T-helper 1 cell treated with Interleukin-12 subunit alpha and Interleukin-12 subunit beta and Interleukin-4 antibody, amounts not matched to agents 30 μg/mL and 1 μg/mL, for 36 hours (primary cell): Measurements from ENCODE around the gene RNU2-63P.
"Not testable (repeated sequence)": the region's sequence is repeated elsewhere in the genome, so short reads cannot be mapped to it uniquely, and the experiment has no call there.

Source experiments
- H3K27ac Mint-ChIP-seq: one replicate; pipeline ENCODE4 v1.8.0; 2021; ENCODE audit warnings: mild to moderate bottlenecking, mixed read lengths
- H3K27me3 Mint-ChIP-seq: one replicate; pipeline ENCODE4 v1.8.0; 2021; ENCODE audit warnings: low read depth, mixed read lengths
- H3K36me3 Mint-ChIP-seq: one replicate; pipeline ENCODE4 v1.8.0; 2021; ENCODE audit warnings: low read depth, mixed read lengths
- H3K4me1 Mint-ChIP-seq: one replicate; pipeline ENCODE4 v1.8.0; 2021; ENCODE audit warnings: low read depth, mixed read lengths
- H3K4me3 Mint-ChIP-seq: one replicate; pipeline ENCODE4 v1.8.0; 2021; ENCODE audit warnings: mild to moderate bottlenecking, moderate library complexity, mixed read lengths
- H3K9me3 Mint-ChIP-seq: one replicate; pipeline ENCODE4 v1.8.0; 2021; ENCODE audit warnings: mixed read lengths

RNU2-63P gene

GRCh38 chr2:87972385-87972784 is 44.0 kb downstream of the RNU2-63P start:
- not testable (repeated sequence) for H3K27ac Mint-ChIP-seq, H3K9me3 Mint-ChIP-seq, H3K4me3 Mint-ChIP-seq, H3K4me1 Mint-ChIP-seq, H3K36me3 Mint-ChIP-seq, H3K27me3 Mint-ChIP-seq
